Measurements from ENCODE around the gene IL1RAPL1.

GRCh38 chrX:29948653-29949052 is 1361.4 kb downstream of the IL1RAPL1 start:
- TF ChIP-seq EZH2 (IDR thresholded peaks at IDR 0.05; ENCODE audit: insufficient read depth, low read length) = no peak
- TF ChIP-seq CTCF (IDR thresholded peaks at IDR 0.05; ENCODE audit: insufficient read depth, low read depth, low read length) = no peak
